H1 (cell line): ENCODE measurements around the gene ROS1. TPM values are rescaled to one million over a fixed set of nuclear protein-coding genes. Genes with fewer than 3 reads are reported as not detected.

Source experiments
- CTCF ChIA-PET: fragments of 300-600 bp; sonication (Branson Sonifier 250); formaldehyde crosslinking; loops from one replicate; lab custom pipeline; 2021; ENCODE audit not compliant: partially characterized antibody; lab: Charles Lee
- POLR2A ChIA-PET: fragments of 300-600 bp; sonication (Branson Sonifier 250); formaldehyde crosslinking; loops from one replicate; lab custom pipeline; 2021; ENCODE audit warnings: inconsistent platforms; ENCODE audit not compliant: partially characterized antibody; lab: Charles Lee
- DNase-seq, 2 experiments: peaks; one replicate each; pipeline versions ENCODE4 v3.0.0 to v3.0.0-alpha.2; 2010 to 2022; ENCODE audit warnings: low spot score in 2 of 2, low read depth in 1 of 2, mixed read lengths in 1 of 2
- FAIRE-seq: peaks from 2 replicates; lab custom pipeline; 2011; peaks lifted over from hg19 to GRCh38; lab: Jason Lieb, UNC
- H2AFZ ChIP-seq: 2 replicates; pipeline ENCODE4 v1.8.1; 2012; ENCODE audit warnings: low read length, inconsistent platforms
- H2AK5ac ChIP-seq: 2 replicates; pipeline ENCODE4 v1.6.1; 2013; ENCODE audit warnings: low read depth, low read length
- H2BK120ac ChIP-seq: replicated peaks from 2 replicates; pipeline ENCODE3; 2013; ENCODE audit warnings: low read depth, low read length, inconsistent platforms
- H2BK12ac ChIP-seq: 2 replicates; pipeline ENCODE4 v1.6.1; 2013; ENCODE audit warnings: low read depth, low read length
- H2BK15ac ChIP-seq: 2 replicates; pipeline ENCODE4 v1.6.1; 2013; ENCODE audit warnings: low read length
- H2BK20ac ChIP-seq: 2 replicates; pipeline ENCODE4 v1.6.1; 2013; ENCODE audit warnings: low read length
- H2BK5ac ChIP-seq: 2 replicates; pipeline ENCODE4 v1.6.1; 2013; ENCODE audit warnings: low read depth, low read length
- H3K14ac ChIP-seq: 2 replicates; pipeline ENCODE4 v1.6.1; 2013; ENCODE audit warnings: inconsistent platforms; ENCODE audit not compliant: insufficient read length
- H3K18ac ChIP-seq: 2 replicates; pipeline ENCODE4 v1.6.1; 2013; ENCODE audit warnings: low read length; ENCODE audit errors: extremely low read depth
- H3K23ac ChIP-seq: 2 replicates; pipeline ENCODE4 v1.6.1; 2013; ENCODE audit warnings: inconsistent platforms; ENCODE audit not compliant: insufficient read length
- H3K23me2 ChIP-seq: 2 replicates; pipeline ENCODE4 v1.6.1; 2013; ENCODE audit warnings: low read depth, low read length
- H3K27ac ChIP-seq: 2 replicates; pipeline ENCODE4 v1.6.1; 2011; ENCODE audit warnings: low read depth, low read length, inconsistent platforms
- H3K27me3 ChIP-seq, 4 experiments: replicated peaks in 1 of 4; 1 replicate in 1 of 4; 2 replicates in 3 of 4; pipeline versions ENCODE4 v1.6.1 to v1.8.1; 2011 to 2013; ENCODE audit warnings: low read length in 3 of 4, mild to moderate bottlenecking in 3 of 4, inconsistent platforms in 2 of 4, mixed read lengths in 2 of 4, moderate library complexity in 1 of 4; ENCODE audit not compliant: control insufficient read depth in 3 of 4, insufficient read depth in 3 of 4; ENCODE audit errors: extremely low read depth in 1 of 4
- H3K36me3 ChIP-seq, 4 experiments: 2 replicates each; pipeline versions ENCODE4 v1.6.1 to v1.8.1; 2011 to 2013; ENCODE audit warnings: mild to moderate bottlenecking in 4 of 4, low read length in 3 of 4, moderate library complexity in 2 of 4, control low read depth in 1 of 4, inconsistent platforms in 1 of 4; ENCODE audit not compliant: insufficient read depth in 4 of 4, control insufficient read depth in 2 of 4
- H3K4ac ChIP-seq: replicated peaks from 2 replicates; pipeline ENCODE3; 2013; ENCODE audit warnings: low read length, low read depth, mixed read lengths, inconsistent platforms; ENCODE audit not compliant: insufficient read length
- H3K4me1 ChIP-seq, 4 experiments: replicated peaks in 1 of 4; 1 replicate in 1 of 4; 2 replicates in 3 of 4; pipeline versions ENCODE4 v1.6.1 to v1.8.1; 2011 to 2013; ENCODE audit warnings: low read length in 3 of 4, inconsistent platforms in 2 of 4, mixed read lengths in 1 of 4; ENCODE audit not compliant: insufficient read depth in 4 of 4, control insufficient read depth in 3 of 4
- H3K4me2 ChIP-seq, 2 experiments: 2 replicates each; pipeline versions ENCODE4 v1.6.1 to v1.8.1; 2011 to 2013; ENCODE audit warnings: low read depth in 2 of 2, low read length in 2 of 2, control low read depth in 1 of 2, inconsistent platforms in 1 of 2, mild to moderate bottlenecking in 1 of 2; ENCODE audit not compliant: insufficient read depth in 1 of 2
- H3K4me3 ChIP-seq, 4 experiments: fragments of 200-600, 300-600 bp in 1 of 4; sonication (generic), shearing (Covaris generic), sonication (Bioruptor Twin) in 1 of 4; 2 replicates each; pipeline versions ENCODE4 v1.5.1 to v1.8.1; 2011 to 2016; ENCODE audit warnings: low read length in 4 of 4, low read depth in 3 of 4, control low read depth in 2 of 4, inconsistent platforms in 2 of 4, mild to moderate bottlenecking in 2 of 4, mixed read lengths in 1 of 4, moderate library complexity in 1 of 4; ENCODE audit not compliant: insufficient read depth in 2 of 4; ENCODE audit errors: extremely low read depth in 1 of 4
- H3K56ac ChIP-seq: replicated peaks from 2 replicates; pipeline ENCODE3; 2013; ENCODE audit warnings: low read depth, mild to moderate bottlenecking, mixed read lengths, low read length, inconsistent platforms; ENCODE audit not compliant: insufficient read length
- H3K79me1 ChIP-seq: 2 replicates; pipeline ENCODE4 v1.6.1; 2013; ENCODE audit warnings: low read depth, low read length, control low read depth
- H3K79me2 ChIP-seq, 2 experiments: 2 replicates each; pipeline versions ENCODE4 v1.6.1 to v1.8.1; 2012 to 2013; ENCODE audit warnings: low read length in 2 of 2, mild to moderate bottlenecking in 2 of 2, inconsistent platforms in 1 of 2; ENCODE audit not compliant: insufficient read depth in 2 of 2, control insufficient read depth in 1 of 2
- H3K9ac ChIP-seq, 4 experiments: replicated peaks in 1 of 4; 1 replicate in 1 of 4; 2 replicates in 3 of 4; pipeline versions ENCODE4 v1.6.1 to v1.8.1; 2011 to 2013; ENCODE audit warnings: low read depth in 3 of 4, low read length in 3 of 4, control low read depth in 2 of 4, mild to moderate bottlenecking in 2 of 4, moderate library complexity in 2 of 4, inconsistent platforms in 1 of 4; ENCODE audit errors: extremely low read depth in 1 of 4
- H3K9me3 ChIP-seq, 2 experiments: 2 replicates each; pipeline versions ENCODE4 v1.6.1 to v1.8.1; 2012 to 2013; ENCODE audit warnings: mild to moderate bottlenecking in 2 of 2, moderate library complexity in 2 of 2, control low read depth in 1 of 2, inconsistent platforms in 1 of 2, low read depth in 1 of 2, low read length in 1 of 2, mixed read lengths in 1 of 2; ENCODE audit not compliant: insufficient read depth in 2 of 2
- H4K20me1 ChIP-seq, 2 experiments: replicated peaks in 1 of 2; 2 replicates each; pipeline versions ENCODE3 to v1.8.1; 2011 to 2013; ENCODE audit warnings: inconsistent platforms in 2 of 2, low read length in 2 of 2, mild to moderate bottlenecking in 1 of 2; ENCODE audit not compliant: insufficient read depth in 2 of 2, control insufficient read depth in 1 of 2
- H4K5ac ChIP-seq: 2 replicates; pipeline ENCODE4 v1.6.1; 2013; ENCODE audit warnings: low read length, low read depth, mixed read lengths, inconsistent platforms; ENCODE audit not compliant: insufficient read length
- H4K8ac ChIP-seq: 2 replicates; pipeline ENCODE4 v1.8.0; 2013; ENCODE audit warnings: mild to moderate bottlenecking, moderate library complexity, low read length, inconsistent platforms; ENCODE audit not compliant: insufficient read depth; ENCODE audit errors: extremely low read depth
- H4K91ac ChIP-seq: replicated peaks from 2 replicates; pipeline ENCODE3; 2013; ENCODE audit warnings: low read length, mixed read lengths, inconsistent platforms; ENCODE audit not compliant: insufficient read length
- BCL11A ChIP-seq, 2 experiments: IDR thresholded peaks; one replicate each; pipeline ENCODE4 v1.6.1; 2011; ENCODE audit warnings: low read depth in 2 of 2, low read length in 2 of 2, mild to moderate bottlenecking in 2 of 2
- NANOG ChIP-seq: IDR thresholded peaks from 2 replicates; pipeline ENCODE4 v1.6.1; 2011; ENCODE audit warnings: low read length, low read depth, mild to moderate bottlenecking, inconsistent platforms; ENCODE audit not compliant: insufficient read depth, poor library complexity, severe bottlenecking
- SUZ12 ChIP-seq: fragments of 200-600 bp; sonication (generic); IDR thresholded peaks from 2 replicates; pipeline ENCODE4 v1.6.1; 2012; ENCODE audit warnings: mild to moderate bottlenecking, inconsistent platforms, low read length, moderate library complexity, mixed read lengths
- USF2 ChIP-seq: IDR thresholded peaks from 2 replicates; pipeline ENCODE4 v1.6.1; 2011; ENCODE audit warnings: low read length, improper control_type of control experiment
- ZNF274 ChIP-seq: IDR thresholded peaks from 2 replicates; pipeline ENCODE4 v1.7.0; 2012; ENCODE audit warnings: low read length, borderline replicate concordance; ENCODE audit errors: extremely low read depth
- WGBS, 2 experiments: shearing (Covaris generic) in 1 of 2; methylation state at CpG; one replicate each; pipeline versions ENCODE4 v1.1.6 to v1.1.7; 2013 to 2015; ENCODE audit warnings: low lambda C conversion rate in 2 of 2, mixed read lengths in 2 of 2, inconsistent platforms in 1 of 2, low coverage in 1 of 2, missing lambda C conversion rate in 1 of 2; ENCODE audit not compliant: insufficient replicate concordance in 2 of 2, insufficient coverage in 1 of 2, insufficient read length in 1 of 2; ENCODE audit errors: extremely low coverage in 1 of 2, missing lambda C conversion rate in 1 of 2; 5-methylcytosine and 5-hydroxymethylcytosine counted together
- polyA plus RNA-seq, 7 experiments: library from polyadenylated mRNA; depleted of rRNA in 3 of 7; stranded (reverse) in 5 of 7; unstranded in 2 of 7; fragments of >200 nt in 5 of 7; fragments of 200-250 nt in 2 of 7; gene quantifications; 1 replicate in 5 of 7; 2 replicates in 1 of 7; 4 replicates in 1 of 7; pipeline versions ENCODE4 v1.2.1 to v1.2.3, GENCODE V29; 2011 to 2013; ENCODE audit warnings: missing spikeins in 2 of 7, mixed read lengths in 2 of 7
- total RNA-seq: library from RNA; stranded (reverse); fragmentation: NEBNext Ultra II Directional; extraction: Animal tissue kit (Norgen Biotek cat#: 25700); gene quantifications from 2 replicates; pipeline ENCODE4 v1.2.1, GENCODE V29; 2021

ROS1 gene
- total and polyA plus RNA-seq, 2 of the 8 experiments (the other 6 are each of a cell fraction or from before 2014, with no cell fraction given) = not detected

GRCh38 chr6:117393045-117393444 lies 32.7 kb downstream of the ROS1 start:
- Histone ChIP-seq H2AFZ (no peak overlapping the region), H3K14ac (no peak overlapping the region), H3K79me2 (no peaks in the 10 kb centered on the region), H4K8ac (no peak overlapping the region), H2BK5ac (no peak overlapping the region), H2BK120ac (no peak overlapping the region), H4K91ac (no peak overlapping the region), H4K5ac (no peak overlapping the region), H3K9ac (no peak overlapping the region), H2AK5ac (no peak overlapping the region), H3K4ac (no peak overlapping the region), H3K4me3 (no peak overlapping the region), H3K36me3 (no peaks in the 10 kb centered on the region), H3K27me3 (no peaks in the 10 kb centered on the region), H3K18ac (no peak overlapping the region), H2BK20ac (no peak overlapping the region), H3K4me1 (no peaks in the 10 kb centered on the region), H3K79me1 (no peaks in the 10 kb centered on the region), H3K27ac (no peak overlapping the region), H3K23ac (no peak overlapping the region), H3K4me2 (no peak overlapping the region), H2BK12ac (no peak overlapping the region), H3K56ac (no peak overlapping the region), H4K20me1 (no peaks in the 10 kb centered on the region), H2BK15ac (no peak overlapping the region), H3K9me3 (no peaks in the 10 kb centered on the region), H3K23me2 (no peaks in the 10 kb centered on the region)
- no peak for TF ChIP-seq BCL11A (IDR thresholded peaks at IDR 0.05; ENCODE audit: low read depth in 2 of 2, low read length in 2 of 2)
- TF ChIP-seq ZNF274 = no peak
- no peak for TF ChIP-seq USF2
- TF ChIP-seq NANOG = no peak
- TF ChIP-seq SUZ12 = no peak
- DNase-seq (no peak), FAIRE-seq (no peak)
- POLR2A ChIA-PET = no interaction called here
- CTCF ChIA-PET = no interaction called here
- WGBS, 2 experiments = 87% methylated on average over 2 of the region's 2 CpGs; no CpG with 5 or more reads in 1 of the 2 experiments
